T-cell (primary cell): ENCODE results near the gene PREX1. TPM values are rescaled to one million over a fixed set of nuclear protein-coding genes. Genes with fewer than 3 reads are reported as not detected.

Experiments used
- ATAC-seq, 4 experiments: fragments of 200-7000 bp in 3 of 4; fragments of 150-1000 bp in 1 of 4; cut with Tn5 transposase; replicated peaks in 1 of 4; 1 replicate in 3 of 4; 2 replicates in 1 of 4; pipeline ENCODE4 v1.10.0; 2021; ENCODE audit warnings: moderate library complexity in 3 of 4, mild to moderate bottlenecking in 2 of 4, moderate number of reproducible peaks in 1 of 4
- CTCF ChIA-PET, 2 donors: fragments of 300-600 bp; sonication (Branson Sonifier 250); formaldehyde crosslinking; loops; one replicate each; lab custom pipeline; 2022; ENCODE audit warnings: antibody characterized with exemption in 2 of 2; lab: Charles Lee
- POLR2A ChIA-PET, 2 donors: fragments of 300-600 bp; sonication (Branson Sonifier 250); formaldehyde crosslinking; loops; one replicate each; lab custom pipeline; 2022; ENCODE audit warnings: antibody characterized with exemption in 2 of 2; lab: Charles Lee
- DNase-seq, 35 experiments: peaks; one replicate each; pipeline versions ENCODE4 v3.0.0 to v3.0.0-alpha.2; 2013 to 2023
- H3K27ac ChIP-seq: one replicate; pipeline ENCODE4 v1.5.1; 2013; ENCODE audit warnings: low read length
- H3K27me3 ChIP-seq, 2 experiments: replicated peaks in 1 of 2; 1 replicate in 1 of 2; 2 replicates in 1 of 2; pipeline versions ENCODE4 v1.6.1 to v1.7.0; 2013; ENCODE audit warnings: low read length in 1 of 2, mixed read lengths in 1 of 2; ENCODE audit not compliant: control insufficient read depth in 2 of 2, insufficient read depth in 2 of 2; ENCODE audit errors: extremely low read depth in 1 of 2
- H3K36me3 ChIP-seq, 2 donors: 1 replicate in 1 of 2; 2 replicates in 1 of 2; pipeline versions ENCODE4 v1.6.1 to v1.7.0; 2013; ENCODE audit warnings: low read length in 1 of 2; ENCODE audit not compliant: control insufficient read depth in 2 of 2, insufficient read depth in 1 of 2; ENCODE audit errors: extremely low read depth in 1 of 2
- H3K4me1 ChIP-seq, 2 experiments: 1 replicate in 1 of 2; 2 replicates in 1 of 2; pipeline versions ENCODE4 v1.6.1 to v1.7.0; 2013; ENCODE audit warnings: low read length in 2 of 2, mixed read lengths in 1 of 2; ENCODE audit not compliant: insufficient read depth in 2 of 2, control insufficient read depth in 1 of 2; ENCODE audit errors: extremely low read depth in 1 of 2
- H3K4me3 ChIP-seq, 2 donors: 1 replicate in 1 of 2; 2 replicates in 1 of 2; pipeline versions ENCODE4 v1.5.1 to v1.7.0; 2013; ENCODE audit warnings: mild to moderate bottlenecking in 2 of 2, low read length in 1 of 2, moderate library complexity in 1 of 2; ENCODE audit not compliant: control insufficient read depth in 1 of 2; ENCODE audit errors: extremely low read depth in 1 of 2
- H3K9me3 ChIP-seq: 2 replicates; pipeline ENCODE4 v1.7.0; 2013
- H3K27ac Mint-ChIP-seq, 2 donors: one replicate each; pipeline ENCODE4 v1.8.0; 2020 to 2021; ENCODE audit warnings: mild to moderate bottlenecking in 2 of 2, mixed read lengths in 2 of 2
- H3K27me3 Mint-ChIP-seq, 2 donors: one replicate each; pipeline ENCODE4 v1.8.0; 2021 to 2022; ENCODE audit warnings: mixed read lengths in 2 of 2
- H3K36me3 Mint-ChIP-seq: one replicate; pipeline ENCODE4 v1.8.0; 2021; ENCODE audit warnings: mixed read lengths
- H3K4me1 Mint-ChIP-seq, 3 donors: one replicate each; pipeline ENCODE4 v1.8.0; 2020 to 2022; ENCODE audit warnings: mixed read lengths in 3 of 3, mild to moderate bottlenecking in 1 of 3
- H3K4me3 Mint-ChIP-seq, 3 donors: one replicate each; pipeline ENCODE4 v1.8.0; 2020 to 2022; ENCODE audit warnings: mild to moderate bottlenecking in 3 of 3, mixed read lengths in 3 of 3, moderate library complexity in 3 of 3
- H3K9me3 Mint-ChIP-seq, 3 donors: one replicate each; pipeline ENCODE4 v1.8.0; 2020 to 2022; ENCODE audit warnings: mixed read lengths in 3 of 3
- WGBS: methylation state at CpG from one replicate; pipeline ENCODE4 v1.1.5; 2013; ENCODE audit warnings: missing lambda C conversion rate; ENCODE audit not compliant: insufficient coverage; 5-methylcytosine and 5-hydroxymethylcytosine counted together
- total RNA-seq, 35 experiments: library from RNA in 6 of 35; stranded (reverse) in 6 of 35; fragments of 120-200 nt in 1 of 35; gene quantifications; one replicate each; pipeline versions ENCODE4 v1.2.1 to v1.2.4 and lab custom pipeline; 2013 to 2026

PREX1 gene
- total RNA-seq, 5 donors from 2014 or later (not counting 1 experiment from before 2014, with no cell fraction given) = 99.2 to 181 (median 137) TPM

GRCh38 chr20:48706116-48706656 lies 121.6 kb downstream of the PREX1 start:
- Histone ChIP-seq H3K36me3 (peaks cover 8 to 63% of the 10 kb centered on the region in 2 donors), H3K4me1 (peaks cover 0 to 41% of the 10 kb centered on the region in 2 experiments), H3K27me3 (no peaks in the 10 kb centered on the region), H3K4me3 (no peak overlapping the region), H3K27ac (no peak overlapping the region), H3K9me3 (no peaks in the 10 kb centered on the region)
- Mint-ChIP-seq H3K4me3 (peak overlapping the region in 1 of 3 donors; percentile 49), H3K36me3 (peaks cover 41% of the 10 kb centered on the region), H3K4me1 (peaks cover 24 to 69% (median 50%) of the 10 kb centered on the region in 3 donors), H3K27me3 (no peaks in the 10 kb centered on the region), H3K9me3 (no peaks in the 10 kb centered on the region), H3K27ac (peak overlapping the region; percentile 66 to 71)
- ATAC-seq = no peak
- POLR2A ChIA-PET = no interaction called here
- WGBS = 100% methylated on average over 2 of the region's 2 CpGs
- DNase-seq = no peak
- CTCF ChIA-PET = interaction anchor here in 1 of 2 donors (0.6 kb wide), 1 partner anchor 876 kb away, joined by 4 read pairs; no protein-coding TSS in a partner anchor

- Mint-ChIP-seq H3K4me3 (no peak overlapping the region), H3K9me3 (no peaks in the 10 kb centered on the region), H3K27me3 (no peaks in the 10 kb centered on the region), H3K36me3 (peaks cover 46% of the 10 kb centered on the region), H3K4me1 (peaks cover 23 to 62% (median 50%) of the 10 kb centered on the region in 3 donors), H3K27ac (no peak overlapping the region)
- WGBS = 95% methylated on average over 3 of the region's 8 CpGs
- H3K4me1 ChIP-seq = peaks cover 0 to 43% of the 10 kb centered on the region in 2 experiments
- H3K4me3 ChIP-seq = no peak overlapping the region
- no peak for ATAC-seq
- H3K27me3 ChIP-seq = no peaks in the 10 kb centered on the region
- peaks cover 8 to 69% of the 10 kb centered on the region in 2 donors for H3K36me3 ChIP-seq
- H3K27ac ChIP-seq = no peak overlapping the region
- ChIA-PET POLR2A (no interaction called here), CTCF (interaction anchor here in 1 of 2 donors (0.6 kb wide), 1 partner anchor 877 kb away, joined by 4 read pairs; no protein-coding TSS in a partner anchor)
- H3K9me3 ChIP-seq = no peaks in the 10 kb centered on the region
- DNase-seq = no peak
Measured at GRCh38 chr20:48705240-48706115, 122.3 kb downstream of the PREX1 start.

- Mint-ChIP-seq H3K4me3 (no peak overlapping the region), H3K9me3 (no peaks in the 10 kb centered on the region), H3K36me3 (peaks cover 51% of the 10 kb centered on the region), H3K27me3 (no peaks in the 10 kb centered on the region), H3K27ac (no peak overlapping the region), H3K4me1 (peaks cover 25 to 58% (median 48%) of the 10 kb centered on the region in 3 donors)
- ATAC-seq (no peak), DNase-seq (no peak)
- CTCF ChIA-PET = no interaction called here
- Histone ChIP-seq H3K9me3 (no peaks in the 10 kb centered on the region), H3K27me3 (no peaks in the 10 kb centered on the region), H3K4me3 (no peak overlapping the region), H3K36me3 (peaks cover 8 to 75% of the 10 kb centered on the region in 2 donors), H3K27ac (no peak overlapping the region), H3K4me1 (peaks cover 0 to 37% of the 10 kb centered on the region in 2 experiments)
- WGBS = 98% methylated on average over 10 of the region's 10 CpGs
- POLR2A ChIA-PET = no interaction called here
Measured at GRCh38 chr20:48704761-48705160, 123.0 kb downstream of the PREX1 start.

GRCh38 chr20:48703511-48704219 lies 124.1 kb downstream of the PREX1 start:
- H3K36me3 Mint-ChIP-seq = peaks cover 54% of the 10 kb centered on the region
- no peaks in the 10 kb centered on the region for H3K9me3 ChIP-seq
- ATAC-seq (no peak), DNase-seq (no peak)
- no peak overlapping the region for H3K4me3 ChIP-seq
- H3K4me1 Mint-ChIP-seq = peaks cover 30 to 55% (median 43%) of the 10 kb centered on the region in 3 donors
- WGBS = 100% methylated on average over 5 of the region's 15 CpGs
- POLR2A ChIA-PET = interaction anchor here in 1 of 2 donors (0.5 to 0.6 kb wide), 2 partner anchors 66 to 385 kb away, joined by 3 to 4 read pairs; no protein-coding TSS in a partner anchor
- H3K27me3 Mint-ChIP-seq = no peaks in the 10 kb centered on the region
- no peaks in the 10 kb centered on the region for H3K27me3 ChIP-seq
- no peaks in the 10 kb centered on the region for H3K9me3 Mint-ChIP-seq
- H3K4me3 Mint-ChIP-seq = no peak overlapping the region
- peaks cover 8 to 85% of the 10 kb centered on the region in 2 donors for H3K36me3 ChIP-seq
- H3K4me1 ChIP-seq = peaks cover 0 to 34% of the 10 kb centered on the region in 2 experiments
- CTCF ChIA-PET = no interaction called here
- no peak overlapping the region for H3K27ac Mint-ChIP-seq
- H3K27ac ChIP-seq = no peak overlapping the region

DNA sequence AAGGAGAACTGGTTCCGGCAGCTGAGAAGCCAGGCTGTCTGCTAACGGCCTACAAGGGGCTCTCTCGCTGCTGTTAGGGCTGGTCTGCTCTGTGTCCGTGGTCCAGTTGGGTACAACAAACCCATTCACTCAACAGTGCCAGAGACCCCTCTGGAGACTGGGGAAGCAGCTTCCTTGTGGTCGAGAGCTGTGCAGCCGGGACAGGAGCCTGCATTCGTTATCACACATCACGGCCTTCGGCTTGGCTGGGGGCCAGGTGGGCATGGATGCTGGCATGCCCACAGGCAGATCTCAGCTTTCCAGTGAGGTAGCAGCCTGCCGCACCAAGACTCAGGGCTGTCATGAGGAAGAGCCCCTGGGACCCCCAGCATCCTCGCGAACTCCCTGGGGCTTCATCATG lies 124.7 kb downstream of the PREX1 start:
- no peak overlapping the region for H3K4me3 Mint-ChIP-seq
- Histone ChIP-seq H3K27ac (no peak overlapping the region), H3K36me3 (peaks cover 8 to 88% of the 10 kb centered on the region in 2 donors), H3K9me3 (no peaks in the 10 kb centered on the region), H3K27me3 (no peaks in the 10 kb centered on the region), H3K4me1 (peaks cover 0 to 28% of the 10 kb centered on the region in 2 experiments), H3K4me3 (no peak overlapping the region)
- ChIA-PET CTCF (no interaction called here), POLR2A (interaction anchor here in 1 of 2 donors (0.5 kb wide), 1 partner anchor 66 kb away, joined by 4 read pairs; no protein-coding TSS in a partner anchor)
- H3K36me3 Mint-ChIP-seq = peaks cover 54% of the 10 kb centered on the region
- H3K9me3 Mint-ChIP-seq = no peaks in the 10 kb centered on the region
- H3K27ac Mint-ChIP-seq = no peak overlapping the region
- peaks cover 25 to 54% (median 38%) of the 10 kb centered on the region in 3 donors for H3K4me1 Mint-ChIP-seq
- 97% methylated on average over 12 of the region's 12 CpGs for WGBS
- no peaks in the 10 kb centered on the region for H3K27me3 Mint-ChIP-seq
- DNase-seq (no peak), ATAC-seq (no peak)

DNA sequence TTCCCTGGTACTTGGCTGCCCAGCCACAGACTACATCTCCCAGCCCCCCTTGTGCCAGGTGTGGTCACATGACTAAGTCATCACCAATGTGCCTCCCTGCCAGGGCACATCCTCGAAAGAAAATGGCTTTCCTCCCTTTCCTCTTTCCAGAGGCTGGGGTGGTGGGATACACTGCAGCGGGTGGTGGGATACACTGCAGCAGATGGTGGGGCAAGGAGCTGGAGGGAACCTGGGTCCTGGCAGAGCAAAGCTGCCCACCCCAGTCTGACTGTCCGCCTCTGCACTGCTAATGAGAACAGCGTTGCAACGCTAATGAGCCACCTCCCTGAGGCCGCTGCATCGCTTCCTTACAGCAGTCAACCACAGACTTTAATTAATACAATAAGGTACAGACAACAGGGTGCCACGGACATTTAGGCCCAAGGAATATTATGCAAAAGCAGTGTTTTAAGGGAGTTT lies 125.3 kb downstream of the PREX1 start:
- no peaks in the 10 kb centered on the region for H3K9me3 Mint-ChIP-seq
- H3K27me3 Mint-ChIP-seq = no peaks in the 10 kb centered on the region
- DNase-seq (no peak), ATAC-seq (no peak)
- no peak overlapping the region for H3K4me3 ChIP-seq
- ChIA-PET CTCF (no interaction called here), POLR2A (interaction anchor here in 1 of 2 donors (0.6 kb wide), 1 partner anchor 13 kb away, joined by 6 read pairs; no protein-coding TSS in a partner anchor)
- H3K27me3 ChIP-seq = no peaks in the 10 kb centered on the region
- peaks cover 0 to 30% of the 10 kb centered on the region in 2 experiments for H3K4me1 ChIP-seq
- peaks cover 22 to 53% (median 32%) of the 10 kb centered on the region in 3 donors for H3K4me1 Mint-ChIP-seq
- peaks cover 8 to 88% of the 10 kb centered on the region in 2 donors for H3K36me3 ChIP-seq
- no peak overlapping the region for H3K27ac Mint-ChIP-seq
- no peaks in the 10 kb centered on the region for H3K9me3 ChIP-seq
- no CpG with 5 or more reads among the region's 8 CpGs for WGBS
- peaks cover 55% of the 10 kb centered on the region for H3K36me3 Mint-ChIP-seq
- no peak overlapping the region for H3K4me3 Mint-ChIP-seq
- no peak overlapping the region for H3K27ac ChIP-seq
